ENCODE results near the gene CPAMD8.

- TF ChIP-seq, protein P1, sequence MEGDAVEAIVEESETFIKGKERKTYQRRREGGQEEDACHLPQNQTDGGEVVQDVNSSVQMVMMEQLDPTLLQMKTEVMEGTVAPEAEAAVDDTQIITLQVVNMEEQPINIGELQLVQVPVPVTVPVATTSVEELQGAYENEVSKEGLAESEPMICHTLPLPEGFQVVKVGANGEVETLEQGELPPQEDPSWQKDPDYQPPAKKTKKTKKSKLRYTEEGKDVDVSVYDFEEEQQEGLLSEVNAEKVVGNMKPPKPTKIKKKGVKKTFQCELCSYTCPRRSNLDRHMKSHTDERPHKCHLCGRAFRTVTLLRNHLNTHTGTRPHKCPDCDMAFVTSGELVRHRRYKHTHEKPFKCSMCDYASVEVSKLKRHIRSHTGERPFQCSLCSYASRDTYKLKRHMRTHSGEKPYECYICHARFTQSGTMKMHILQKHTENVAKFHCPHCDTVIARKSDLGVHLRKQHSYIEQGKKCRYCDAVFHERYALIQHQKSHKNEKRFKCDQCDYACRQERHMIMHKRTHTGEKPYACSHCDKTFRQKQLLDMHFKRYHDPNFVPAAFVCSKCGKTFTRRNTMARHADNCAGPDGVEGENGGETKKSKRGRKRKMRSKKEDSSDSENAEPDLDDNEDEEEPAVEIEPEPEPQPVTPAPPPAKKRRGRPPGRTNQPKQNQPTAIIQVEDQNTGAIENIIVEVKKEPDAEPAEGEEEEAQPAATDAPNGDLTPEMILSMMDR (IDR thresholded peaks at IDR 0.05 in 4 of 5, conservative IDR thresholded peaks at IDR 0.05 in 1 of 5): no peak
- TF ChIP-seq POLR2A (IDR thresholded peaks at IDR 0.05): no peak
Measured at GRCh38 chr19:16892868-16893685, 133.5 kb downstream of the CPAMD8 start.
